Breast epithelium (tissue), 4 donors: Measurements from ENCODE around the gene ZNF154. TPM values are rescaled to one million over a fixed set of nuclear protein-coding genes. Genes with fewer than 3 reads are reported as not detected.

Source experiments
- DNase-seq, 2 donors: peaks; one replicate each; pipeline ENCODE4 v3.0.0-alpha.2; 2019; ENCODE audit warnings: low spot score in 2 of 2
- H3K27ac ChIP-seq, 2 donors: fragments of 200-600 bp; sonication (generic) in 1 of 2; one replicate each; pipeline ENCODE4 v1.5.1; 2016 to 2019; ENCODE audit warnings: mild to moderate bottlenecking in 1 of 2
- H3K27me3 ChIP-seq, 2 donors: fragments of 200-600 bp; sonication (generic) in 1 of 2; one replicate each; pipeline versions ENCODE4 v1.5.1 to v1.6.0; 2017 to 2019; ENCODE audit warnings: control low read depth in 1 of 2, mild to moderate bottlenecking in 1 of 2
- H3K36me3 ChIP-seq: fragments of 200-600 bp; one replicate; pipeline ENCODE4 v1.5.1; 2019
- H3K4me1 ChIP-seq, 2 donors: fragments of 200-600 bp; sonication (generic); one replicate each; pipeline ENCODE4 v1.5.1; 2016 to 2019; ENCODE audit warnings: control low read depth in 1 of 2
- H3K4me3 ChIP-seq, 3 donors: fragments of 200-600 bp; sonication (generic); 1 replicate in 2 of 3; 2 replicates in 1 of 3; pipeline ENCODE4 v1.5.1; 2016 to 2019; ENCODE audit warnings: mild to moderate bottlenecking in 3 of 3, moderate library complexity in 2 of 3
- H3K9me3 ChIP-seq, 2 donors: fragments of 200-600 bp; sonication (generic) in 1 of 2; one replicate each; pipeline ENCODE4 v1.5.1; 2016 to 2019; ENCODE audit warnings: control low read depth in 1 of 2
- POLR2A ChIP-seq: fragments of 450-650 bp; IDR thresholded peaks from one replicate; pipeline ENCODE4 v1.6.1; 2016; ENCODE audit warnings: antibody characterized with exemption, mild to moderate bottlenecking, moderate library complexity
- POLR2AphosphoS5 ChIP-seq, 3 donors: sonication (generic); formaldehyde crosslinking; IDR thresholded peaks; one replicate each; pipeline ENCODE4 v1.6.1; 2017; ENCODE audit warnings: antibody characterized with exemption in 3 of 3
- intact Hi-C: fragments of 100-400 bp; cut with DNase I; formaldehyde crosslinking; loops from one replicate; pipeline ENCODE4 v1.15.1; 2023; ENCODE audit warnings: low total_unique reads
- total RNA-seq, 3 donors: library from RNA; depleted of rRNA; stranded (reverse); fragments of >200 nt; gene quantifications; one replicate each; pipeline ENCODE4 v1.1.0, GENCODE V29; 2016
- TF ChIP-seq, protein P1 (sequence below), 3 donors: fragments of 450-650 bp; IDR thresholded peaks; one replicate each; pipeline ENCODE4 v1.5.1; 2016 to 2017; ENCODE audit warnings: antibody characterized with exemption in 3 of 3, mild to moderate bottlenecking in 3 of 3, moderate library complexity in 3 of 3

ZNF154 gene
- total RNA-seq, 3 donors from 2014 or later = 0.96 to 7.8 (median 6.2) TPM

- H3K4me3 ChIP-seq = peak overlapping the region; percentile 67 to 90 (median 87)
- no peak for DNase-seq
- intact Hi-C loops = no loop called here
These were observed 26.7 kb downstream of the ZNF154 start for GRCh38 chr19:57682226-57682766.

GRCh38 chr19:57675881-57676280 is 33.1 kb downstream of the ZNF154 start:
- Histone ChIP-seq H3K9me3 (no peaks in the 10 kb centered on the region), H3K27ac (no peak overlapping the region), H3K4me3 (no peak overlapping the region), H3K4me1 (no peaks in the 10 kb centered on the region), H3K36me3 (no peaks in the 10 kb centered on the region), H3K27me3 (no peaks in the 10 kb centered on the region)
- no peak for TF ChIP-seq POLR2A
- TF ChIP-seq, protein P1, sequence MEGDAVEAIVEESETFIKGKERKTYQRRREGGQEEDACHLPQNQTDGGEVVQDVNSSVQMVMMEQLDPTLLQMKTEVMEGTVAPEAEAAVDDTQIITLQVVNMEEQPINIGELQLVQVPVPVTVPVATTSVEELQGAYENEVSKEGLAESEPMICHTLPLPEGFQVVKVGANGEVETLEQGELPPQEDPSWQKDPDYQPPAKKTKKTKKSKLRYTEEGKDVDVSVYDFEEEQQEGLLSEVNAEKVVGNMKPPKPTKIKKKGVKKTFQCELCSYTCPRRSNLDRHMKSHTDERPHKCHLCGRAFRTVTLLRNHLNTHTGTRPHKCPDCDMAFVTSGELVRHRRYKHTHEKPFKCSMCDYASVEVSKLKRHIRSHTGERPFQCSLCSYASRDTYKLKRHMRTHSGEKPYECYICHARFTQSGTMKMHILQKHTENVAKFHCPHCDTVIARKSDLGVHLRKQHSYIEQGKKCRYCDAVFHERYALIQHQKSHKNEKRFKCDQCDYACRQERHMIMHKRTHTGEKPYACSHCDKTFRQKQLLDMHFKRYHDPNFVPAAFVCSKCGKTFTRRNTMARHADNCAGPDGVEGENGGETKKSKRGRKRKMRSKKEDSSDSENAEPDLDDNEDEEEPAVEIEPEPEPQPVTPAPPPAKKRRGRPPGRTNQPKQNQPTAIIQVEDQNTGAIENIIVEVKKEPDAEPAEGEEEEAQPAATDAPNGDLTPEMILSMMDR (IDR thresholded peaks at IDR 0.05) = no peak
- no peak for DNase-seq
- intact Hi-C loops = no loop called here

More at GRCh38 chr19:57682226-57682766, 26.7 kb downstream of the ZNF154 start:
- peaks cover 22% of the 10 kb centered on the region for H3K36me3 ChIP-seq
- H3K27ac ChIP-seq = peak overlapping the region in 1 of 2 donors; percentile 53
- no peaks in the 10 kb centered on the region for H3K27me3 ChIP-seq
- peaks cover 44 to 47% of the 10 kb centered on the region in 2 donors for H3K9me3 ChIP-seq
- H3K4me1 ChIP-seq = no peaks in the 10 kb centered on the region
- TF ChIP-seq POLR2A (no peak), POLR2AphosphoS5 (IDR thresholded peaks at IDR 0.05) (no peak)
- TF ChIP-seq, protein P1 (IDR thresholded peaks at IDR 0.05) = no peak

- no peak overlapping the region for H3K27ac ChIP-seq
- H3K36me3 ChIP-seq = no peaks in the 10 kb centered on the region
- H3K4me1 ChIP-seq = no peaks in the 10 kb centered on the region
- no peak overlapping the region for H3K4me3 ChIP-seq
- no peaks in the 10 kb centered on the region for H3K27me3 ChIP-seq
- intact Hi-C loops = no loop called here
- no peaks in the 10 kb centered on the region for H3K9me3 ChIP-seq
- TF ChIP-seq, protein P1 (IDR thresholded peaks at IDR 0.05) = no peak
- TF ChIP-seq POLR2AphosphoS5 (IDR thresholded peaks at IDR 0.05) (no peak), POLR2A (no peak)
- DNase-seq = no peak
These were observed 36.5 kb downstream of the ZNF154 start for GRCh38 chr19:57672466-57672865.

DNA sequence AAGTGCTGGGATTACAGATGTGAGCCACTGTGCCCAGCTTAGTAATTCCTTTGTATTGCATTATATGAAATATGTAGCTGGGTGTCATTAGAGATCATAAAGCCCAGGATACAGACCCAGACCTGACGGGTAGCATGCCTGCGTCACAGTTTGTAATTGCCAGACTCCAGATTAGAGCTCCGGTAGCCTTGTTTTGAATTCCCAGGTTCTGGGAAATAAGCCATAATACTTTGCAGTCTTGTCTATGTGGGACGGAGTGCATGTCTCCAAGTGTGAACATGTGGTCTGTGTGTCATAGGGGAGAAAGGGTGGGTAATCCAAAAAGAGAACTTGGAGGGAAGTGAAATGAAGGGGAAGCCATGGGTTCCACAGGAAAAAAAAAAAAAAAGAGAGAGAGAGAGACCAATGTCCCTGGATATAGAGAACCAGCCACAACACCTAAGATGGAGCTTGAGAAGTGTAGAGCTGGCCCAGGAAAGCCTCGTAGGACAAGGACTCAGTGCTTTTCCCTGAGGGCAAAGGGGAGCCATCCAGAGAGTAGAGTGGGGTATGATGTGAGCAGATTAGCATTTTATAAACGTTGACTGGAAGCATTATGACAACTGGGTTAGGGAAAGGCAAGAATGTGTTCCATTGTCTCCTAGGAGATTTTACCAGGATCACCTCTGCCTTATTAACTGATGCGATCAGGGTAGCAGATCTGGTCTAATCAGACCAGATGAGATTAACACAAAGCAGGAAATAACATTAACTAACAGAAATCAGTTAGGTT is 37.7 kb downstream of the ZNF154 start:
- no peak for TF ChIP-seq POLR2A
- no peak for TF ChIP-seq POLR2AphosphoS5 (IDR thresholded peaks at IDR 0.05)
- TF ChIP-seq, protein P1 (IDR thresholded peaks at IDR 0.05) = no peak
- no peak for DNase-seq
- Histone ChIP-seq H3K27ac (no peak overlapping the region), H3K27me3 (no peaks in the 10 kb centered on the region), H3K4me1 (no peaks in the 10 kb centered on the region), H3K36me3 (no peaks in the 10 kb centered on the region), H3K4me3 (no peak overlapping the region), H3K9me3 (no peaks in the 10 kb centered on the region)
- intact Hi-C loops = no loop called here

- no peak for DNase-seq
- no peak within 1 kb of the TSS for H3K4me3 ChIP-seq
- intact Hi-C loops = no loop called here
- no peaks in the 10 kb centered on the region for H3K27me3 ChIP-seq
- no peaks in the 10 kb centered on the region for H3K36me3 ChIP-seq
- H3K9me3 ChIP-seq = no peaks in the 10 kb centered on the region
- no peak within 1 kb of the TSS for H3K27ac ChIP-seq
- no peaks in the 10 kb centered on the region for H3K4me1 ChIP-seq
- TF ChIP-seq, protein P1 (IDR thresholded peaks at IDR 0.05) = no peak
- TF ChIP-seq POLR2AphosphoS5 (IDR thresholded peaks at IDR 0.05) (no peak), POLR2A (no peak)
These were observed 40.4 kb downstream of the ZNF154 start, which contains the start of gene ZSCAN4 for GRCh38 chr19:57668635-57669034. ZSCAN4 (plus strand) TSS chr19:57668935; CDS start chr19:57676146, 7,211 bp downstream.
